Stimulated activated CD4-positive, alpha-beta T cell treated with anti-CD3 and anti-CD28 coated beads, Interleukin-1b, Interleukin-23, amount 100 ng/mL, for 24 hours (primary cell): ENCODE data around the gene SPOCK3.
"Not testable (repeated sequence)": the region's sequence is repeated elsewhere in the genome, so short reads cannot be mapped to it uniquely, and the experiment has no call there.

Experiments used
- DNase-seq, 4 experiments: peaks; one replicate each; pipeline ENCODE4 v3.0.0-alpha.2; 2020; ENCODE audit warnings: low read depth in 4 of 4, low spot score in 1 of 4

SPOCK3 gene

DNA sequence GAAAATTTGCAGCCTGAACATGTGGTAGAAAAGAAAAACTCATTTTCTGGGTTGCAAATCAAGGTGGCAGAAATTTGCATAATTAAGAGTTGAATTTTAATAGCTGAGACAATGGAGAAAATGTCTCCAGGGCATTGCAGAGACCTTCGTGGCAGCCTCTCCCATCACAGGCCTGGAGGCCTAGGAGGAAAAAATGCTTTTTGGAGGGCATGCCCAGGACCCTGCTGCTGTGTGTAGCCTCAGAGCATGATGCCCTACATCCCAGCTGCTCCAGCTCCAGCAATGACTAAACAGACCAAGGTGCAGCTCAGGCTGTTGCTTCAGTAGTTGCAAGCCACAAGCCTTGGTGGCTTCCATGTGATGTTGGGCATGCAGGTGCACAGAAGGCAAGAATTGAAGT lies 266.1 kb downstream of the SPOCK3 start:
- not testable (repeated sequence) for DNase-seq

DNA sequence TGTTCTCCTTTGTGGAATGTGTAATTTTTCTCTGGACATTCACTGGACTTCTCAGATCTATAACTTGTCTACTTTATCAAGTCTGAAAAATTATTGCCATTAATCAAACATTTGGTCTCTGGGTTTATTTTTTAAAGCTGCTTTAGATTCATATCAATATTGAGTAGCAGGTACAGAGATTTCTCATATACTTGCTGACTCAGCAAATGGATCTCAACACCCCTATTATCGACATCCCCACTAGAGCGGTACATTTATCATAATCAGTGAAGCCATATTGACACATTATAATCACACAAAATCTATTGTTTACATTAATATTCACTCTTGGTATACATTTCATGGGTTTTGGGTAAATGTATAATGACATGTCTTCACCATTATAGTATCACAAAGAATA lies 268.7 kb downstream of the SPOCK3 start:
- DNase-seq = no peak

- no peak for DNase-seq
These were observed 276.8 kb downstream of the SPOCK3 start for GRCh38 chr4:166957451-166957850.

DNA sequence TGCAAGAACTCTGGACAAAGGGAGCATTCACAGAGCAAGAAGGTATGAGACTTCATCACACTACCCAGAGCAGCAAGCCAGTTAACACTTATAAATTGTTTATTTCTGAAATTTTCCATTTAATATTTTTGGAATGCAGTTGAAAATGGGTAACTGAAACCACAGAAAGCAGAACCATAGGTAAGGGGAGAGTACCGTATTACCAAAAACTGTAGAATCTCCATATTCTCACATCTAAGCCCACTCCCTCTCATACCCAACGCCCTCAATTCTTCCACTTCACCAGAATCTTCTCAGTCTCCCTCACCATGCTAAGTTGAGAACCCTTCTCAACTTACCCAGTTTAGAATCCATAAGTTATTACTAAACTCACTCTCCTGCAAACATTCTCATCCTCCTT lies 277.8 kb downstream of the SPOCK3 start:
- DNase-seq = no peak

DNA sequence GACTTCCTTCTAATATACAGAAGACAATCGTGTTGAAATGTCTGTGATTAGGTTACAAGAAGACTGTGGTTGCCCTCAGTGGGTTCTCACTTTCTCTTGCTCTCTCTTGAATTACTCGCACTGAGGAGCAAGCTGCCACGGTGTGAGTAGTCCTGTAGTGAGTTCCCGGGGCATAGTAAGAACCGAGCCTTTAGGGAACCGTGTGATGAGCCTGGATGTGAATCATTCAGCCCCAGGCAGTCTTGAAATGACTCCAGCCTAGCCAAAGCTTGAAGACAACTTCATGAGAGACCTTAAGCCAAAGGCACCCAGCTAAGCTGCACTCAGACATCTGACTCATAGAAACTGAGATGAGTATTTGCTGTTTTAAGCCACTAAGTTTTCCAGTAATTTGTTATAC lies 292.7 kb downstream of the SPOCK3 start:
- no peak for DNase-seq

GRCh38 chr4:166930464-166930863 lies 303.8 kb downstream of the SPOCK3 start:
- no peak for DNase-seq

DNA sequence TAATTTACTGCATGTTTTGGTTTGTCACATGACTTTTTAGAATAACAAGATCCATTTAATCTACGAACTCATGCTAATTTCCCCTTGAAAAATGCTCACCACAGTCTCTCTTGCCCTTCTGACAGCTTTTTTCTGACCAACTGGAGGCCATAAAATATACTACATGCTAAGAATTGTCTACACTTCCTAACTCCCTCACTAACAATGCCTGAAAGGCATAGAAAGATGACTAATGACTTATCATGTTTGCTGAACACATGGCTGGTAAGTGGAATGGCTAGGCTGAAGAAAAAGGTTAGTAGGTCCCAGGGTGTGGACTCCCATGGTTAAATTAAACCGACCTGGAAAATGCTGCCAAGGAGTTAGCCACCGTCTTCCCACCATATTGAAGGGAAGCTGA lies 309.9 kb downstream of the SPOCK3 start:
- no peak for DNase-seq

GRCh38 chr4:166913926-166914325 lies 320.4 kb downstream of the SPOCK3 start:
- DNase-seq = no peak

- DNase-seq = no peak
These were observed 330.9 kb downstream of the SPOCK3 start for GRCh38 chr4:166903408-166903807.

DNA sequence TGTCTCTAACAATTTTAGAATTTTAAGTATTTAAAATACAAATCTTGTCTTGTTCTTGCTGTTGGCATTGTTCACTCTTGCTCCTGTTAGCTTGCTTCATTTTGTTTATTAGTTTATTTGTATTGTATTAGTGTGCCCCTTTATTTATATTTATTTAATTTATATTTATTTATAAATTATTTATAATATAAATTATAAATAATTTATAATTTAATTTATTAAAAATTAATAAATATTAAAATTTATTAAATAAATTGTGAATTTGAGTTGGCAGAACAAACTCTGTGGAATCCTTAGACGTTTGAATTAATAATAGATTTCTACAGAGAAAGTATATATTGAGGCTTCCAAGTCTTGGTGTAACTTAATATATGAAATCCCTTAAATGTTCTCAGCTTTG lies 331.4 kb downstream of the SPOCK3 start:
- no peak for DNase-seq

DNA sequence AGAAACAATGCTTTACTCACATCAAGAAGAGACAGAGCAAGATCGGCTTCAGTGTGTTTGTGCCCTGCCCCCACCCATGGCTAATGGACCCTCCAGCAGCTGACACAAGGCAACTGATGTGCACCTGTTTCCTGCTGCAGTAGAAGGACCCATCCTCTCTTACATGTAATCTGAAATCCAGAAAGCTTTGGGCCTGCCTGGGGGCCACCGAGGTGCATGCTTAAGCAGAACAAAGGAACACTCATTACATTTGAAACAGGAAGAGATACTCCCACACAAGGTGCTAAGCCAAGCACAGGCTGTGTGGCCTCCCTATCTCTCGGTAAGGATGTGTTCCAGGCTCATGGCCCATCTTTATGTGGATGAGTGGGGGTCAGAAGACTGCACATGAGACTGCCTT lies 338.0 kb downstream of the SPOCK3 start:
- no peak for DNase-seq

- no peak for DNase-seq
These were observed 338.5 kb downstream of the SPOCK3 start for GRCh38 chr4:166895771-166896170.

DNA sequence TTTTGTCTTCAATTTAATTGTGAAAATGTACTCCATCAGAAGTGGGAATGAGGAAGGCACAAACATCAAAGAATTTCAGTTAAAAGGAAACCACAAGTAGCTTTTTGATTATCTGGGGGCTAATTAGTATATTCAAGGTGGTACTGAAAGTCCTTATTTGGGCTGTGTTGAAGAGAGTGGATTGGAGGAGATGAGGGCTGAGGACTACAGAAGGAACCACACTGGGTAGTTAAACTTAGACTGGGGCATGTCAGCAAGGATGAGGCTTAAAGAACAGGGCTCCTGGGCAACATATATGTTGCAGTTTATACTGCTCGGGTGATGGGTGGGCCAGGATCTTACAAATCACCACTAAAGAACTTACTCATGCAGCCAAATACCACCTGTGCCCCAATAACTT lies 346.8 kb downstream of the SPOCK3 start:
- no peak for DNase-seq

GRCh38 chr4:166886718-166887117 lies 347.6 kb downstream of the SPOCK3 start:
- no peak for DNase-seq

GRCh38 chr4:166882221-166882620 lies 352.1 kb downstream of the SPOCK3 start:
- no peak for DNase-seq

DNA sequence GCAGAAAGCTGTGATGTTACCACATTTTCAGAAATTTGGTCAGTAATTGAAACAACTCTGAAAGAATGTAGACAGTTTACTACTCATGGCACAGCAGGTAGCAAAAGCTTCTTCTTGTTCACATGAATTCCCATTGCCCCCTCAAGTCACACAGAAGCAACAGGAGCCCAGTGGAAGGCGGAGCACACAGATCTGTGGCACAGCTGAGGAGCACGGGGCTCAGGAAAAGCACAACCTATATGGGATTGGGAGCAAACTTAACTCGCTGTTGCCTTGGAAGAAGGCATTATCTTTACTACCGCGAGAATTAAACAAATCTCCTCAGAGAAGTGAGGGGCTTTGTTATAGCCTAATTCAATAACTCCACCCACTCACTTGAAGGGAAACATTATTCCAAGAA lies 358.5 kb downstream of the SPOCK3 start:
- DNase-seq = no peak

- DNase-seq = no peak
These were observed 372.3 kb downstream of the SPOCK3 start for GRCh38 chr4:166862032-166862431.

DNA sequence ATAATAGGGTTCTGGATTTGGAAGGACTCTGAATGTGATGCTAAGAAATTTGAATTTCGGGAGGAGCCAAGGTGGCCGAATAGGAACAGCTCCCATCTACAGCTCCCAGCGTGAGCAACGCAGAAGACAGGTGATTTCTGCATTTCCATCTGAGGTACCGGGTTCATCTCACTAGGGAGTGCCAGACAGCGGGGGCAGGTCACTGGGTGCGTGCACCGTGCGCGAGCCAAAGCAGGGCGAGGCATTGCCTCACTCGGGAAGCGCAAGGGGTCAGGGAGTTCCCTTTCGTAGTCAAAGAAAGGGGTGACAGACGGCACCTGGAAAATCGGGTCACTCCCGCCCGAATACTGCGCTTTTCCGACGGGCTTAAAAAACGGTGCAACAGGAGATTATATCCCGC lies 383.9 kb downstream of the SPOCK3 start:
- not testable (repeated sequence) for DNase-seq

DNA sequence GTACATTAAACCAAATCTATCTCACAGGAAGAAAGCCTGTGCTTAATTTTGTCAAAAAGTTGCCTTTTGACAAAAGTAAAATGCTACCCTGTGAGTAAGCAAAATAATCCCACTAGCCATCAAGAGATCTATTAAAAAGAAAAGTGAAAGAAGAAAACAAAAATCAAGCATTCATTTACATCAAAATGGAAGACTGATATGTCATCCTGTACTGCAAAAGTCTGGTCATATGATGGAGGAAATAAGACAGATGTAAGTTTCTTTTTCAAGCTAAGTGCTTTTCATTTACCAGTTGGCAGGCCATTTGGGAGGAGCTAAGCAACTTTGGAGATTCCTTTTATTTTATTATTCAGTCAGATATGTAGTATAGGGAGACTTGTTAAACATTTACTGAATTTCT lies 387.4 kb downstream of the SPOCK3 start:
- DNase-seq = no peak

GRCh38 chr4:166842795-166843261 lies 391.5 kb downstream of the SPOCK3 start:
- no peak for DNase-seq

GRCh38 chr4:166839615-166840251 lies 394.6 kb downstream of the SPOCK3 start:
- no peak for DNase-seq

- no peak for DNase-seq
These were observed 395.2 kb downstream of the SPOCK3 start for GRCh38 chr4:166838975-166839614.

DNA sequence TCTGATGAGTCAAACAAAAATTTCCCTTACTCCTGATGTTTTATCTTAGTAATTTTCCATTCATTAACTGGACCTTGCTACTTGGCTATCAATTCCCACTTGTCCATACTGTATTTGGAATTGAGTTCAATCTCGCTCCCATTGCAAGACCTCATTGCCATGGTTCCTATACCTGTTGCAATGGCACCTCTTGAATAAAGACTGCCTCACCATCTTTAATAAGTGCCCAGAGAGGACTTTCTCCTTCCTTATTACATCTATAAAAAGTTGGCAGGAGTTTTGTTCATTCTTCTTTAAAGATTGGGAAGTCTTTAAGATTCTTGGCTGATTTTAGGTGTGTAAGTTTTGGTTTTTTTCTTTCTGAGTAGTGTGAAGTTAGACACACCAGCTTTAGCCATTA lies 397.4 kb downstream of the SPOCK3 start:
- DNase-seq = no peak
